ENCODE data around the gene MLLT6. TPM values are rescaled to one million over a fixed set of nuclear protein-coding genes. Genes with fewer than 3 reads are reported as not detected.

MLLT6 gene
- total RNA-seq, 4 donors from 2014 or later, result 69.2 to 297 (median 190) TPM

DNA sequence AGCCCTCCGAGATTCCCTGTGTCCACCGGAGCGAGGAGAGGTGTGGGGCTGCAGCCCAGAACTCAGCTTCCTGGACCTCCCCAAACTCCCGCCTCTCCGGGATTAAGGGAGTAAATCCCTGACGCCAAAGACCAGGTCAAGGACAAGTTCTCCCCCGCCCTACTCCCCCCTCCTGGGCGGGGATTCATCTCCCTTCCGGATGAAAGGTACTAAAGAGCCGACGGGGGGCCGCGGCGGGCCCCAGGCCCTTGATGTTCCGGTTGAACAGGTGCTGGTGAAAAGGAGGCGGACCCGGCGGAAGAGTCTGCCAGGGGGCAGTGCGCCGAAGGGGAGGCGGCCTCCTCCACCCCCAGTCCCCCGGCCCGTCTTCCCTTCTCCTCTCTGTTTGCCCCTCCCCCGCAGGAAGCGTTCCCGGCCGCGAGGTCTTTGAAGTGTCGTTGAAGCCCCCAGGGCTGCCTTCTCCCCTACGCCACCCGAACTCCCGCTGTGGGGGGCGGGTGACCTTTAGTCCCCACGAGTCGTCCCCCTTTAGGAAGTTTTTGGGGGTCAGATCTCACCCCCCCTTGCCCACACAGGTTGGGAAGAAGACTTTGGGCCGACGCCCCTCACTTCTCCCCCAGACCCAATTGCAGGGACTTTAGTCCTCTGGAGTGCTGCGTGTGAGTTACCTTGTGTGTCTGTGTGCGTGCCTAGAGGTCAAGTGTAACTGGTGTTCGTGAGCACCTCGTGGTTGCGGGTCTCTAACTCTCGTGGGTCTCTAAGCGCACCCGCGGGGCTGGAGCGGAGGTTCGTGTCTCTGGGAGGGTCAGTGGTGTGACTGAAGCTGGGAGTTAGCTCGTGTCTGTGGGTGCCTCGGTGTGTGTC is 1.1 kb upstream of the MLLT6 start:
- no peaks in the 10 kb centered on the region for H3K27me3 ChIP-seq

DNA sequence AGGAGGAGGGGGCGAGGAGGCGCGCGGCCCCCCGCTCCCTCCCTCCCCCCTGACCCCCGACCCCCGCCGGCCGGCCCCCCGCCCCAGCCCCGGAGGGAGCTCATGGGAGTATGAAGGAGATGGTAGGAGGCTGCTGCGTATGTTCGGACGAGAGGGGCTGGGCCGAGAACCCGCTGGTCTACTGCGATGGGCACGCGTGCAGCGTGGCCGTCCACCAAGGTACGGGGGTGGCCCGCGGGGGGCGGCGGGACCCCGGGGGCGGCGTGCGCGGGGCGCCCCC is 390 bp downstream of the MLLT6 start:
- Histone ChIP-seq H3K36me3 (peaks cover 0 to 32% (median 0%) of the 10 kb centered on the region in 3 donors), H3K4me1 (peaks cover 0 to 32% (median 4%) of the 10 kb centered on the region in 4 donors), H3K27ac (peak overlapping the region; percentile 89 to 99 (median 97)), H3K9me3 (no peaks in the 10 kb centered on the region), H3K4me3 (peak overlapping the region; percentile 87 to 97 (median 94)), H3K27me3 (no peaks in the 10 kb centered on the region)
- DNase-seq, result peak in 1 of 3 donors; percentile 68
- no peak for TF ChIP-seq POLR2A (IDR thresholded peaks at IDR 0.05)
- TF ChIP-seq, protein P1, sequence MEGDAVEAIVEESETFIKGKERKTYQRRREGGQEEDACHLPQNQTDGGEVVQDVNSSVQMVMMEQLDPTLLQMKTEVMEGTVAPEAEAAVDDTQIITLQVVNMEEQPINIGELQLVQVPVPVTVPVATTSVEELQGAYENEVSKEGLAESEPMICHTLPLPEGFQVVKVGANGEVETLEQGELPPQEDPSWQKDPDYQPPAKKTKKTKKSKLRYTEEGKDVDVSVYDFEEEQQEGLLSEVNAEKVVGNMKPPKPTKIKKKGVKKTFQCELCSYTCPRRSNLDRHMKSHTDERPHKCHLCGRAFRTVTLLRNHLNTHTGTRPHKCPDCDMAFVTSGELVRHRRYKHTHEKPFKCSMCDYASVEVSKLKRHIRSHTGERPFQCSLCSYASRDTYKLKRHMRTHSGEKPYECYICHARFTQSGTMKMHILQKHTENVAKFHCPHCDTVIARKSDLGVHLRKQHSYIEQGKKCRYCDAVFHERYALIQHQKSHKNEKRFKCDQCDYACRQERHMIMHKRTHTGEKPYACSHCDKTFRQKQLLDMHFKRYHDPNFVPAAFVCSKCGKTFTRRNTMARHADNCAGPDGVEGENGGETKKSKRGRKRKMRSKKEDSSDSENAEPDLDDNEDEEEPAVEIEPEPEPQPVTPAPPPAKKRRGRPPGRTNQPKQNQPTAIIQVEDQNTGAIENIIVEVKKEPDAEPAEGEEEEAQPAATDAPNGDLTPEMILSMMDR (IDR thresholded peaks at IDR 0.05), result no peak

More for the DNA sequence above, 1.1 kb upstream of the MLLT6 start:
- TF ChIP-seq, protein P1 (IDR thresholded peaks at IDR 0.05), result no peak
- no peak for TF ChIP-seq POLR2A (IDR thresholded peaks at IDR 0.05)
- Histone ChIP-seq H3K4me3 (peak overlapping the region; percentile 87 to 97 (median 94)), H3K9me3 (no peaks in the 10 kb centered on the region), H3K4me1 (peaks cover 0 to 30% (median 4%) of the 10 kb centered on the region in 4 donors), H3K27ac (peak overlapping the region; percentile 89 to 99 (median 97)), H3K36me3 (peaks cover 0 to 17% (median 0%) of the 10 kb centered on the region in 3 donors)
- peak; percentile 88 to 94 (median 90) for DNase-seq

DNA sequence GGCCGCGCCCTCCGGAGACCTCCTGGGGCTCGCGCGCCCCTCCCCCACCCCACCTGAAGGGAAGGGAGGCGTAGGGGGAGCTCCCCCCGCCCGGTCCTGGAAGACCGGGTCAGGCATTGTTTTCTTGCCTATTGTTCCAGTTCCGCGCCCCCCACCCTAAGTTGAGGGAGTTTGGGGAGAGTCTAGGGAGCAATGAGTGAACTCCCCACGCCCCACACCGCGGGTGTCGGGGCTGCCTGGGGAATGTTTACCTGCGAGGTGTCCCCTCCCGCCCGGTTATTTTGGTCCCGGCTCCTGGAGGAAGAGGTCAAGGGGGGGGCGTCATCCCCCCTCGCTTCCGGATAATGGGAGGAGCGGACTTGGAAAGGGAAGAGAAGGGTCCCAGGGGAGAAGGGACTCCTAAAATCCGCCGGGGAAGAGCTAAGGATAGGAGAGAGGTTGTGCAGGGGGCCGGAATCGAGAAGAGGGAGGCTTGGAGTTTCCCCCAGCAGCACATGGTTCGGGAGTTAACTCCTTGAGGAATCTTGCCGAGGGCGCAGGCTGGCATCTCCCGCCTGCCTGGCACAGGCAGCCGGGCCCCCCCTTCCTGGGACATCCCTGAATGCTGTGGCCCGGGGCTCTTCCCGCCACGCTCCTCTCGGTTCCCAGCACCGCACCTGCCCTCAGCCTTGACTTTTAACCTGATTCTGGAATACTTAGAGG is 881 bp downstream of the MLLT6 start:
- Histone ChIP-seq H3K36me3 (peaks cover 0 to 35% (median 0%) of the 10 kb centered on the region in 3 donors), H3K27ac (peak overlapping the region; percentile 89 to 99 (median 97)), H3K9me3 (no peaks in the 10 kb centered on the region), H3K4me3 (peak overlapping the region; percentile 87 to 97 (median 94)), H3K27me3 (no peaks in the 10 kb centered on the region), H3K4me1 (peaks cover 0 to 31% (median 4%) of the 10 kb centered on the region in 4 donors)
- DNase-seq, result peak; percentile 59 to 68 (median 68)
- no peak for TF ChIP-seq POLR2A (IDR thresholded peaks at IDR 0.05)
- TF ChIP-seq, protein P1 (IDR thresholded peaks at IDR 0.05), result no peak

DNA sequence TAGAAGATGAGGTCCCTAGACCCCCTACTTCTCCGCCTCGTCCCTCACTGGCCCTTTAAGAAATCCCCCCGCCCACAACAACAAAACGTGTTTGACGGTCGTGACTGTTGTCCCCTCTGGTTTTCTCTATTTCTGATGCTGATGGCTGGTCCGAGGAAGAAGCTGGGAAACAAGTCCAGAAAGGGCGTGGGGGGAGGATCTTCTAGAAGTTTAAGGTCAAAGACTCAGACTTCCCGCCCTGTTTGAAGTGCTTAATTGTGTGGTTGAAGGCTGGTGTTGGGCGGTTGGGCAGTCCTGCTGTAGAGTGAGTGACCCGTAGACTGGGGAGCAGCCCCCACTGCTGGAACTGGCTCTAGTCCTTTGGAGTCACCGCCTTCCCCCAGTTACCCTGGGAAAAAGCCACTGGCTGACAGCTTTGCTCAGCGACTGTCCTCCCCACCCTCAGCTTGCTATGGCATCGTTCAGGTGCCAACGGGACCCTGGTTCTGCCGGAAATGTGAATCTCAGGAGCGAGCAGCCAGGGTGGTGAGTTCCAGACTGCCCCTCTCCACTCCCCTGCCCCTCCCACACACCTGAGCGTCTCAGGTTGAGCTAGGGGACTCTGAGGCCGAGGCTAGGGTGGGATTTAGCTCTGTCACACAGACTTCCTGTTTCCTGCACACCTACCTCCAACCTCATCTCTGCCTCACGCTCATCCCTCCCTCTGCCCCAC is 1.6 kb downstream of the MLLT6 start:
- Histone ChIP-seq H3K36me3 (peaks cover 0 to 41% (median 0%) of the 10 kb centered on the region in 3 donors), H3K27ac (peak overlapping the region; percentile 89 to 99 (median 97)), H3K27me3 (no peaks in the 10 kb centered on the region), H3K4me1 (peaks cover 0 to 24% (median under 1%) of the 10 kb centered on the region in 4 donors), H3K9me3 (no peaks in the 10 kb centered on the region), H3K4me3 (peak overlapping the region; percentile 87 to 97 (median 94))
- no peak for TF ChIP-seq POLR2A (IDR thresholded peaks at IDR 0.05)
- TF ChIP-seq, protein P1 (IDR thresholded peaks at IDR 0.05), result no peak
- DNase-seq, result peak in 1 of 3 donors; percentile 31

DNA sequence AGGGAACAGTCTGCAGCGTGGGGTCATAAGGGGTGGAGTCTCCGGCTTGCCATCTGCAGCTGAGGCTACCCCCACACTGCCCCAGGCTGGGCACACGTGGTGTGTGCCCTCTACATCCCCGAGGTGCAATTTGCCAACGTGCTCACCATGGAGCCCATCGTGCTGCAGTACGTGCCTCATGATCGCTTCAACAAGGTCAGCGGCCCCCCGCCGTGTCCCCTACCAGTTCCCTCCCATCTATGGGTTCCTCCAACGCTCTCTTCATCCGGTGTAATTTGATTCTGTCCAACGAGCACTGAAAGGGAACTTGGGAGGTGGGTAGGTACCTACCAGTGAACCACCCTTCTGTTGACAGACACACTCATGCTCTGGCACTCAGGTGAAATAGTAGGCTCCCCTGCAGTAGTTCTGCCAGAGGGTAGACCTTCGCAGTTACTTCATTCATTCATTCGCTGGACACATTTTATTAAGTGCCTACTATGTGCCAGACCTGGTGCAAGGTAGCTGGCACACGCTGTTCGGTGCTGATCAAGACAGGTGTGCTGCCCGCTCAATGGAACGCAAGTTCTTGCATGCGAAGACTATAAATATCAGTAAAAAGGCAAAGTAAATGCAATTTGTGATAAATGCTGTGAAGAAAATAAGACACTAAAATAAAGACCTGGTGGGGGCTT is 2.7 kb downstream of the MLLT6 start:
- Histone ChIP-seq H3K4me1 (peaks cover 0 to 23% (median 0%) of the 10 kb centered on the region in 4 donors), H3K36me3 (peaks cover 0 to 53% (median 0%) of the 10 kb centered on the region in 3 donors)

More for the DNA sequence above, 2.7 kb downstream of the MLLT6 start:
- Histone ChIP-seq H3K27ac (peak overlapping the region in 1 of 4 donors; percentile 96), H3K4me3 (no peak overlapping the region), H3K9me3 (no peaks in the 10 kb centered on the region), H3K27me3 (no peaks in the 10 kb centered on the region)
- no peak for DNase-seq
- TF ChIP-seq POLR2A (IDR thresholded peaks at IDR 0.05), result no peak
- TF ChIP-seq, protein P1 (IDR thresholded peaks at IDR 0.05), result no peak
